Renal cortex interstitium (tissue), 11 donors: ENCODE data around the gene PDE8A. TPM values are rescaled to one million over a fixed set of nuclear protein-coding genes. Genes with fewer than 3 reads are reported as not detected.
"Not testable (repeated sequence)": the region's sequence is repeated elsewhere in the genome, so short reads cannot be mapped to it uniquely, and the experiment has no call there.

Experiments used
- DNase-seq, 11 donors: peaks; one replicate each; pipeline ENCODE4 v3.0.0-alpha.2; 2013; ENCODE audit warnings: low read depth in 9 of 11, low spot score in 4 of 11; ENCODE audit errors: extremely low read depth in 1 of 11
- polyA plus RNA-seq, 3 donors: library from polyadenylated mRNA; unstranded; fragments of 120-200 nt; gene quantifications; one replicate each; pipeline ENCODE4 v1.2.1, GENCODE V29; 2013; ENCODE audit not compliant: insufficient read length in 3 of 3

Gene PDE8A
- polyA plus RNA-seq, 3 donors: 39.1 to 82.9 (median 48.5) TPM

- no peak for DNase-seq
These were observed 192.9 kb downstream of the PDE8A start for GRCh38 chr15:85174521-85174920.

- DNase-seq: peak in 2 of 11 donors; percentile 23 to 27
These were observed 195.4 kb downstream of the PDE8A start for GRCh38 chr15:85177042-85177515.

GRCh38 chr15:85178308-85178707 lies 196.7 kb downstream of the PDE8A start:
- DNase-seq: peak in 2 of 11 donors; percentile 23 to 45

- DNase-seq: no peak
These were observed 198.0 kb downstream of the PDE8A start for GRCh38 chr15:85179700-85180099.

- not testable (repeated sequence) for DNase-seq
These were observed 203.7 kb downstream of the PDE8A start for GRCh38 chr15:85185350-85185749.

GRCh38 chr15:85188171-85188577 lies 206.5 kb downstream of the PDE8A start:
- not testable (repeated sequence) for DNase-seq

Other genes with a start within 250 kb of the PDE8A start
- gene ZNF592, start 233.3 kb upstream of the PDE8A start, polyA plus RNA-seq: 10 to 100 TPM; 27.7 to 31.6 (median 31.4) TPM
- 10 to 100 TPM; 17.4 to 27.1 (median 18.0) TPM for gene ALPK3, start 164.5 kb upstream of the PDE8A start, polyA plus RNA-seq
- 10 to 100 TPM in 1 of 3 donors, 1 to 10 TPM in 2; 6.8 to 10.3 (median 7.2) TPM for gene SLC28A1, start 97.2 kb upstream of the PDE8A start, polyA plus RNA-seq